HG02610 (cell line): ENCODE data around the gene GCSAM.

Experiments used
- ATAC-seq: cut with Tn5 transposase; IDR thresholded peaks from one replicate; pipeline ENCODE4 v1.9.1; 2021; ENCODE audit warnings: mild to moderate bottlenecking, moderate library complexity; ENCODE audit not compliant: unreplicated experiment

GCSAM gene, protein sequence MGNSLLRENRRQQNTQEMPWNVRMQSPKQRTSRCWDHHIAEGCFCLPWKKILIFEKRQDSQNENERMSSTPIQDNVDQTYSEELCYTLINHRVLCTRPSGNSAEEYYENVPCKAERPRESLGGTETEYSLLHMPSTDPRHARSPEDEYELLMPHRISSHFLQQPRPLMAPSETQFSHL

DNA sequence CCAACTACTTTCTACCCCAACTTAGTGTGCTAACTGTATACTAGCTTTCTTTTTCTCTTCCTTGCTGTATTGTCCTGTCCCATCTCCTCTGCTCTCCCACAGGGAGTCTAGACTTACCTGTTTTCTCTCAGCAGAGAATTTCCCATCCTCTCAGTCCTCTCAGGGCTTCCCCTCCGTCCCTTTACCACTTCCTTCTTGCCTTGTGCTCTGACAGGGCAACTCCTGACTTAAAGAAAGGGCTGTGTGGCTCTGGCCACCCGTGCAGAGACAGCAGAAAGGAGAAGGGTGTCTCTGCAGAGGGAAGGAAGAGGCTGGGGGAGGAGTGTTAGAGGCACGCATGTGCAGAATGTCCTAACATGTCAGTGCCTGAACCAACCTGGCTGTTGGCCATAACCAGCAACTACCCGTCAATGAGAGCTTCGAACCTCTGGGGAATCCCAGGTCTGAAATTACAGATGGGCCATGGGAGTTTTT lies at the start of gene GCSAM:
GCSAM (minus strand) TSS at position 274 of the 474 bp plus-strand sequence; CDS start at position 146, 128 bp downstream.
- peak; percentile 78 for ATAC-seq

DNA sequence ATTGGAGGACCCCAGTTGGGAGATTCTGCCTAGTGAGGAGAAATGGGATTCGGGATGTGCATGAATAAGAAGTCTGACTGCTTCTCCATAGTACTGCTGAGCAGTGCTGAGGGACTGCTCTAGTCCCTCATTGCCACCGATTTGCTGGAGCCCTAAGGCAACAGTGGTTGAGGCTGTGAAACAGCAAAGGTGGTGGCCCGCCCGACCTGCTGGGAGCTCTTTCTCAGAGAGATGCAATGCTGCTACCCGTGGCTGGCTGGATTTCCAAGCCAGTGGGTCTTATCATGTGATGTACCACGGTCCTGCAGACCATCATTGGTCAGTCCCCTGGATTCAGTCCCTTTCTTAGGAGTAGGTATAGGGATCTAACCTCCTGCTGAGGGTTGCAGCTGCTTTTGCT lies 42.6 kb upstream of the GCSAM start:
- no peak for ATAC-seq

DNA sequence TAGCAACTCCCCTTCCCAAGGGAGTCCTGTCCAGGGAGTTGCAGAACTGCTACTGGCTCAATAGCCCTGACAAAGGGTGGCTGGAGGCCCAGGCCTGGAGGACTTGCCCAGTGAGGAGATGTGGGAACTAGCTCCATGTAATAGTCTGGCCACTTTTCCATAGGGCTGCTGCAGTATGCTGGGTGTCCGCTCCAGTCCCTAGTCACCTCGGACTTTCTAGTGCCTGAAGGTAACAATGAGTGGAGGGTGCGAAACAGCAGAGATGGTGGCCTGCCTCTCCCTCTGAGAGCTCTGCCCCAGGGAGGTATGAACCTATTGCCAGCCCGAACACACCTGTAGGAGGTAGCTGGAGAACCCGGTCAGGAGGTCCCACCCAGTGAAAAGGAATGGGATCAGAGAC lies 42.0 kb upstream of the GCSAM start:
- no peak for ATAC-seq

DNA sequence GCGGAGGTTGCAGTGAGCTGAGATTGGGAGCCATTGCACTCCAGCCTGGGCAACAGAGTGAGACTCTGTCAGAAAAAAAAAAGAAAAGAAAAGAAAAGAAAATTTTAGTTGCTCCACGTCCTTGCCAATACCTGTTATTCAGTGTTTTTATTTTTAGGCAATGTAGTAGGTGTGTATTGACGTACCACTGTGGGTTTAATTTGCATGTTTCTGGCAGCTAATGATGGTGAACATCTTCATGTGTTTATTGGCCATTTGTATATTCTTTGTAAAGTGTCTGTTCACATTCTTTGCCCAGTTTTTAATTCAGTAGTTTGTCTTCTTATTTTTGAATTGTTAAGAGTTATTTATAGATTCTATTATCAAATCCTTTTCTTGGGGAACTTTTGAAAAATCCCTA lies 38.1 kb upstream of the GCSAM start:
- no peak for ATAC-seq

DNA sequence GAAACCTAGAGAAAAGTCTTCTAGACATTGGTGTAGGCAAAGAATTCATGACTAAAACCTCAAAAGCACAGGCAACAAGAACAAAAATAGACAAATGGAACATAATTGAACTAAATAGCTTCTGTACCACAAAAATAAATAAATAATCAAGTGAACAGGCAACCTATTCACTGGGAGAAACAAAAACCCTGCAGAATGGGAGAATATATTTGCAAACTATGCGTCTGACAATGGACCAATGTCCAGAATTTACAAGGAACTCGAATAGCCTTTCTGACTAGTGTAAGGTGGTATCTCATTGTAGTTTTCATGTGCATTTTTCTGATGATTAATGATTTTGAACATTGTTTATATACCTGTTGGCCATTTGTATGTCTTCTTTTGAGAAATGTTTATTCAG lies 37.0 kb upstream of the GCSAM start:
- no peak for ATAC-seq

DNA sequence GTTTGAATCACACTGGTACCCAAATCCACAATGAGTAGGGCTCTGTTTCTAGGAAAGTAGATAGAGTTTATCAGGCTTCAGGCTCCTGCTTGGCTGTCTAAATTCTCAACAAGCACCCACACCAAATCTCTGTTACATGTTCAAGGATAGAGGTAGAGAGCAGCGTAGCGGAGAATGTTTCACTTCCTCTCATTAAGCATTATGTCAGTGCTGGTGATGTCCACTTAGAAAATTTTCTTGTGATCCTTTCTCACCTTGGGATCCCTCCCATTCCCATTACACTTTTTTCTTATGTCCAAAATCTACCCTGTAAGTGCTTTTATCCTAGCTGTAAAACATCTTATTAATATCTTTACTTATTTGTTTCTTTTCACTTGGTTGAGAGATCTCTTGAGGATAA lies 34.7 kb upstream of the GCSAM start:
- ATAC-seq: peak; percentile 81

DNA sequence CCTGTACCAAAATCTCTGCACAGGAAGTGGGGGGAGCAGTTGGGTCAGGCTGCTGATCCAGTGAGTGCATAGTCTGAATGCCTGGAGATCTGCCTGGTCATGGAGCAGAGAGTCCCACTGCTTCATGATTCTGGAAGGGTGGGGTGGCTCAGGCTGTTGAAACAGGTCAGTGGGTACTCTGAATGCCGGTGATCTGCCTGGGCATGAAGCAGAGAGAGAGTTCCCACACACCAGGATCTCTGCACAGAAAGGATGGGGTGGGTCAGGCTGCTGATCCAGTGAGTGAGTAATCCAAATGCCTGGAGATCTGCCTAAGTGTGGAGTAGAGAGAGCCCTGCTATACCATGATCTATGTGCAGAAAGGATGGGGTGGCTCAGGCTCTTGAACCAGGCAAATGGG lies 16.1 kb upstream of the GCSAM start:
- no peak for ATAC-seq

DNA sequence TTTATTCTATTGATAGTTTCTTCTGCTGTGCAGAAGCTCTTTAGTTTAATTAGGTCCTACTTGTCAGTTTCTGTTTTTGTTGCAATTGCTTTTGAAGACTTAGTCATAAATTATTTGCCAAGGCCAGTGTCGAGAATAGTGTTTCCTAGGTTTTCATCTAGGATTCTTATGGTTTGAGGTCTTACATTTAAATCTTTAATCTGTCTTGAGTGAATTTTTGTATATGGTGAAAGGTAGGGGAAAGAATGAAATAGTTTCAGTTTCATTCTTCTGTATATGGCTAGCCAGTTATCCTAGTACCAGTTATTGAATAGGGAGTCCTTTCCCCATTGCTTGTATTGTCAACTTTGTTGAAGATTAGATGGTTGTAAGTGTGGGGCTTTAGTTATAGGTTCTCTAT lies 10.6 kb upstream of the GCSAM start:
- ATAC-seq: no peak

DNA sequence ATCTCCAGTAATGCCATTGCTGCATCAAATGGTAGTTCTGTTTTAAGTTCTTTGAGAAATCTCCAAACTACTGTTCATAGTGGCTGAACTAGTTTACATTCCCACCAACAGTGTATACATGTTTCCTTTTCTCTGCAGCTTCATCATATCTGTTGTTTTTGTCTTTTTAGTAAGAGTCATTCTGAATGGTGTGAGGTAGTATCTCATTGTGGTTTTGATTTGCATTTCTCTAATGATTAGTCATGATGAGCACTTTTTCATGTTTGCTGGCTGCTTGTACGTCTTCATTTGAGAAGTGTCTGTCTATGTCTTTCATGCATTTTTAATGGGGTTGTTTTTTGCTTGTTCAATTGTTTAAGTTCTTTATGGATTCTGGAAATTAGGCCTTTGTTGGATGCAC lies 10.2 kb upstream of the GCSAM start:
- peak; percentile 81 for ATAC-seq

DNA sequence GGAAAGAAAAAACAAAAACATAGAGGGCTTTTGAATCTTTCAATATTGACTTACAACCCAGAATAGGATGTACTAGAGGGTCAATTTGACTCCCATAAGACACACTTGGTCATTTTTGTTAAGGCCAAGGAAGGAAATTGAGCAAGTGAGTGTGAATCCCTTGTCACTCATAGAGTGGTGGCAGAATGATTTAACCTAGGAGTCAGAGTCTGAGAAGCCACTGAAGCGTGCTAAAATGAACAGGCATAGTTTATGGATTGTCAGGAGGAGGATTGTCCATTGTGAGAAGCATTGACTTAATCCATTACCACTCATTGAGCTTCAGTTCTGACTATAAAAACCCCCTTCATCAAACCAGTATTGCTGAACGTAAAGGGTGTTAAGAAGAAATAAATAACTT lies 8.2 kb upstream of the GCSAM start:
- no peak for ATAC-seq

DNA sequence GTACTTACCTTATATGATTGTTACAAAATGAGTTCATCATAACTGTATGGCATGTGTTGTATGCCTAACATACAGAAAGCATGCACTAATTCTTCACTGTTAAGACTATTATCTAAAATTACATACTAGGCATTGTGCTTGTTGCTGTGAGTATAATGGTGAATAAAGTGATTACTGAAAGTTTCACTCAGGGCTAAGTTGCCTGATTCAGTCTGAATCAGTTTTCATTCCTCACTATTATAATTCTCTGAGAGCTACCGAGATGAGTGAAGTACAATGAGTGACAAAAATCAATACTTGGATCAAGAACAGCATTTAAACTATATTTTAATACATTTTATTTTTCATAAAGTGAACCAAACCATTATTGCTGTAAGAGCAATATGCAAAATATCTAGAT lies 7.5 kb upstream of the GCSAM start:
- ATAC-seq: no peak

DNA sequence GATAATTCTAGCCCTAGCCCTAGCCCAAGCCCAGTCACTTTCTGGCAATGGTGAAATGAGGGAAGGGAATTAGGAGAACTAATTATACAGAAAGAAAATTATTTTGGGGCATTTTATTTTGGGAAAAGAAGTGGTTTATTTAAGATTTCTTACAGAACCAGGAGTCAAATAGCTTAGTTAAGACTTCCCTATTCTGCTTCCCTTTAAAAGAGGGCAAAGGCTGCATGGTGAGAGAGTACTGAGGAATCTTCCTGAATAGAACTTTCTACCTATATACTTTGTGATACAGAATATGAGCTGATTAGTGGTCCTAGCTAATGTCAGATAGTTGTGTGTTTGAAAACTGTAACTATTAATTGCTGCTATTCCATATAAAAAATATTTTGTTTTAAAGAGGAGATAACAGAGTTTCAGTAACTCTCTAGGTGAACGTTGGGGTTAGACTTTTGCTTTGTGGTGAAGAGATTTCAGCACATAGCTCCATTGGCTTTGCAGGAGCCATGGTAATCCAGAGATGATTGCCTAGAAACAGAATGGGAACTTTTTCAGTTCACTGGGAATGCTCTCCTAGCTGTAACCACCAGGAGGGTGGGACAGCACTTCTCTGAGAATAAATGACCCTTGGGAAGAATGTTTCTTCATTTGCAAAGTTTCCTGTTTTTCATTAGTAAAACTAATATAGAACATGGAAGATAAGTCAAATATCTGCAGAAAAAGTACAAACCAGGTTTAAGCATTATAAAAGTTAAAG lies 5.3 kb upstream of the GCSAM start:
- no peak for ATAC-seq

DNA sequence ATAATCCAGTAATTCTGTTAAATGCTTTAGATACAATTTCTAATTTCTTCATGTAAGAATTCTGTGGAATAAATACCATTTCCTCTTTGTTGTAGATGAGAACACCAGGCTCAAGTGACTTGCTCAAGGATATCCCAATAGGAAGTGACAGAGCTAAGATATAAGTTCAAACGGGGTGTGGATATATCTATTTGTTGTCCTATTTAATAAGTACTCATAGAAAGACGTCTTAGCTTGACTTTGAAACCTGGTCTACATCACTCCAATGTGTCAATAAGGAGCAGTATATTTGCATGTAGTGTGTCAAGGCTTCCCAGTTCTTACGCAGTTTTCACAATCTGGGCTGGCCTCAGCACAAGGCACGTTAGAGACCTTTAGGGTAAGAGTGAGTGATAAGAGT lies 4.7 kb upstream of the GCSAM start:
- ATAC-seq: no peak

DNA sequence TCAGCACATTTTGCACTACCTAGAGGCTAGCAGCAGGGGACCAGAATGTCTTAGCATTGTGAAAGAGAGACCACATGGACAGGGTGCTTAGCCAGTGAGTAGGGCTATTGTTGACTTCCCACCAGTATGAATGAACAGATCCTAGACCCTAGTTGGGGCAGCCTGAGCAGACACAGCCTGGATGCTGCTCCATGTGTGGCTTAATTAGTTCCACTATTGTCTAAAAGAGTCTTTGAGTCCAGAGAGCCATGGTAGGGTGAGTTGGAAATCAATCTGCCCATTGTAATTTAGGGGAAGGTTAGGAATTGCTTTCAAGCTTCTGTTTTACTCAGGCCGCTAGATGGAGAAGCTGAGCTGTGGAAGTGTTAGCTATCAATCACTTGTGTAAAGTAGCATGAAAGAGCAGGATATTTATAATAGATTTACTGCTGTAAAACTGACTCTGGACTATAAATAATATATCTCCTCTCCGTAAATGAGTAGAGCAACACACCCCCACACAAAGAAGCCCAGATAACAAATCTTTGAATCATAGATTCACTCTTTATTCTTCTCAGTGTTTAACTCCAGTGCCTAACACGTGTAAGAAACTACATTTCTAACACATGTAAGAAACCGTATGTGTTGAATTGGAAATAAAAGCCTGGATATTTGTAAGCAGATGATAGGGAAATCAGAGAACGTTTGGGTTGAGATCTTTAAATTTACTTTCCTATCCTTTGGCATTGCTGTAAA lies 4.1 kb upstream of the GCSAM start:
- ATAC-seq: peak; percentile 17

DNA sequence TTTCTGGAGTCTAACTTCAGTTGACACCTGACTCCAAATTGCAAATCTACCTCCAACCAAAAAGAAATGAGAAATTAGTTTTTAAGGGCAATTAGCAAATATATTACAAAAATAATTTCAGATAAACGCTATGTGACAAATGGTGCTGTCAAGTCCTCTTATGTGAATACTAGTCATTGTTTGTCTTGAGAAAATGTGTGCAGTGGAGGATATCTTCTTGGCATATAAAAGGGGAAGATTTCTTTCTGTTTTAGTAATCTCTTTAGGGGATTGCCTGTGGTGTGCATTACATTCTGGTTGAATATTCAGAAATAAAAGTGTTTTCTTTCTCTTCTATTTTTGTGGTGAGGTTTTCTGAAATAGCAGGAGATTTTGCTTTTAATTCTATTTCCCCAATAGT lies 3.0 kb upstream of the GCSAM start:
- no peak for ATAC-seq

DNA sequence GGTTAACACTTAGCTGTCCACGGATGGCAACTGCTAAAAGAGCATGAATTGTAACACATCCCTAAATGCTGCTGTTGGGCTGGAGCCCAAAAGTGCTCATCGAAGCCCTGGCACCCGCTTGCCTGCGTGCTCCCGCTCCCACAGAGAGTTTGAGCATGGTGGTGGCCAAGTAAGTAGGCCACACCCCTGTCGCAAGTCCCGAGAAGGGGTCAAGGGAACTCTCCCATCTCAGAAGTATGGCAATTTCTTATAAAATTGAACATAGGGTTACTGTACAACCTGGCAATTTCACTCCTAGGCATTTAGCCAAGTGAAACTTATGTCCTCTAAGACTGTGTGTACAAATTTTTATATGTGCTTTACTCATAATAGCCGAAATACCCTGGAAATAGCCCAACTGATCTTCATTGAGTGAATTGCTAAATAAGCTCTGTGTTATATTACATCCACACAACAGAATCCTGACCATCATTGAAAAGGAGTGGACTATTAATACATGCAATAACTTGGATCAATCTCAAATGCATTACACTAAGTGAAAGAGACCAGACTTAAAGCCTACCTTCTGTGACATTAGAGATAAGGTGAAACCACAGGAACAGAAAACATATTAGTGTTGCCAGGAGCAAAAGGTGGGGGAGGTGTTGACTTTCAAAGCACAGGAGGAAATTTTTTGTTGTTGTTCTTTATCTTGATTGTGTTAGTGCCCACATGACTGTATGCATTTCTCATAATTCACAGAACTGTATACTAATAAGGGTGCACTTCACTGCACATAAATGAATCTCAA lies 1.5 kb upstream of the GCSAM start:
- ATAC-seq: no peak

DNA sequence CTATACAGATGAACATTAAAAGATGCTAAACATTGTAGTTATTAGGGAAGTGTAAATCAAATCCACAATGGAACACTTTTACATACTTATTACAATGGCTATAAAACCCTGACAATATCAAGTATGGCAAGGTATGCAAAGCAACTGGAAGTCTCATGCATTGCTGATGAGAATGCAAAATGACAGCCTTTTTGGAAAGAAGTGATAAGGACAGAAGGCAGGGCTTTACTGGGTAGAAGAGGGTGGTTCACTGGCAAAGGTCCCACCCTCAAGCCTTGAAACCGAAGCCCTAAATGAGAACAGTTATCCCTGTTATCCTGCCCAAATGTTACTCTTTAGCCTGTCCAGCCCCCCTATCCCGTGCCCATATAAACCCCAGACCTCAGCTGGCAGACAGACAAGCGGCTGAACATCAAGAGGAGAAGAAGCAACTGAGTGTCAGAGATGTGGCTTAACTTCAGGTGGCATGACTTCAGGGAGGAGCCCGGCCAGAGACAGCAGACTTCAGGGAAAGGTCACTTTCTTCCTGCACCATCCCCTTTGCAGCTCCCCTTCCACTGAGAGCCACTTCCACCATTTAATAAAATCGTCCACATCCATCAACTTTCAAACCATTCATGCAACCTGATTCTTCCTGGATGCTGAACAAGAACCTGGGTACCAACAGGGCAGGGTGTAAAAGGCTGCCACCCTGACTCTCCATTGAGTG lies 732 bp upstream of the GCSAM start:
- no peak for ATAC-seq

DNA sequence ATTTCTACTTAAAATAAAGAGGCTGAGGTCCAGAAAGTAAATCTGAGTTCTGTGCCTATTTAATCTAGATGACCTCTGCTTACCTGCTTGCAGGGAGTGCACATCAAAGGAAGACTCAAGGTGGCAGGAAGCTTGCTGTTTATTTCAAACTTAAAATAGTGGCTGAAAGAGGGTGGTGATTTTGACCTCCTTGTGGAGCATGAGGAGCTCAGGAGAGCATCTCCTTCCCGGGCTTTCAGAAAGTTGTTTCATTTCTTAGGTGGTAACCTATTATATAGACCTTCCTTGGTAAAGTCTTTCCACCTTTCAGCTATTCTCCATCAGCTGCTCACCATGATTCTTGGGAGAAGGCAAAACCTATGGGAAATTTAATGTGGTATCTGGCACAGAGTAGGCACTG lies 494 bp downstream of the GCSAM start:
- peak; percentile 0 for ATAC-seq

DNA sequence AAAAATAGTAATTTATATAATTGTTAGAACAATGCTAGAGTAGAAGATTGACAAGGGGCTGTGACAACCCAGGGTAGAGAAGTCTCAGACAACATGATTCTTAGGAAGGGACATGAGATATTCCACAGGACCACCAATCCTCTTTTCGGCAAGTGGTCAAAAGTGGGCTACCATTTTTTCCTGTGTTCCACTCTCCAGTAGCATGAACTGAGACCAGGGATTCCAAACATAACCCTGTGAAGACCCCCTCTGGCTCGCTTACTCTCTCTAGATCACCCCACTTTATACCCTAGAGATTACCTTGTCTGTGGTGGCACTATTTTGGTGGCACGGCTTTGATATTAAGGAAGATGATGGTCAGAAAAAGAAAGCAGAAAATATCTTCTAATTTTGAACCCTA lies 960 bp downstream of the GCSAM start:
- no peak for ATAC-seq

DNA sequence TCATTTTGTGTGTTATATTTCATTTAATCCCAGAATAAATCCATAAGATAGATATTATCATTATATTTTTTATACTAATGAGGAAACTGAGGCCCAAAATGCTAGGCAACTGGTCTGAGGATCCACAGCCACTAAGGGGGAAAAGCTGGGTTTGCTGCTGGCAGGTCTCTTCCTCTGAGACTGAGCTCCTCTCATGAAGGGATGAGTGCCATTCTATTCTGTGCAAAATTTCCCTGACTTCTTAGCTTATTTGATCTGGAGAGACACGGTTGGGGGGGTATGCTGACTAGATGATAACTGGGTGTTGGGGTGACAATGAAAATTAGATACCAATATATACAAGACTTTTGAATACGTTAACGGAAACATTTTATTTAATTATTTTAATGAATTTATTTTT lies 1.9 kb downstream of the GCSAM start:
- ATAC-seq: no peak

DNA sequence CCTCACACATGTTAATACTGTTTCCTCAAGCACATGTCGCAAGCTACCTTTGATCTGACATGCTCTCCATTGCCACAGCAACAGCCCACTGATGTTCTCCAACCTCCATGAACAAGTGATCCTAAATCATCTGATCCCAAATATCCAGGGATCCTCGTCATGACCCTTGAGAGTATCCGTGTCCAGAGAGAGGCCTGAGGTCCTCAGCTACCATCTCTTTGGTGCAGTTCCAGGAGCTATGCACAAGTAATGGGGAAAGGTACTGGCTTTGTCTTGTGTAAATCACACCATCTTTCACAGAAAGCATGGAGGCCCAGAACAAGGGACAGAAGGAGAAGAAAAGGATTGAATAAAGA lies 2.4 kb downstream of the GCSAM start:
- ATAC-seq: no peak
